AG10803 (cell line): ENCODE data around the gene GNB1.

Source experiments
- DNase-seq: peaks from one replicate; pipeline ENCODE4 v3.0.0; 2010; ENCODE audit warnings: low read depth
- H3K4me3 ChIP-seq: 2 replicates; pipeline ENCODE4 v1.5.1; 2011; ENCODE audit warnings: mild to moderate bottlenecking, low read length, control low read depth
- TF ChIP-seq, protein P1 (sequence below): conservative IDR thresholded peaks from 2 replicates; pipeline ENCODE4 v1.5.1; 2011; ENCODE audit warnings: mild to moderate bottlenecking, low read length, control low read depth, inconsistent platforms

GNB1 gene

DNA sequence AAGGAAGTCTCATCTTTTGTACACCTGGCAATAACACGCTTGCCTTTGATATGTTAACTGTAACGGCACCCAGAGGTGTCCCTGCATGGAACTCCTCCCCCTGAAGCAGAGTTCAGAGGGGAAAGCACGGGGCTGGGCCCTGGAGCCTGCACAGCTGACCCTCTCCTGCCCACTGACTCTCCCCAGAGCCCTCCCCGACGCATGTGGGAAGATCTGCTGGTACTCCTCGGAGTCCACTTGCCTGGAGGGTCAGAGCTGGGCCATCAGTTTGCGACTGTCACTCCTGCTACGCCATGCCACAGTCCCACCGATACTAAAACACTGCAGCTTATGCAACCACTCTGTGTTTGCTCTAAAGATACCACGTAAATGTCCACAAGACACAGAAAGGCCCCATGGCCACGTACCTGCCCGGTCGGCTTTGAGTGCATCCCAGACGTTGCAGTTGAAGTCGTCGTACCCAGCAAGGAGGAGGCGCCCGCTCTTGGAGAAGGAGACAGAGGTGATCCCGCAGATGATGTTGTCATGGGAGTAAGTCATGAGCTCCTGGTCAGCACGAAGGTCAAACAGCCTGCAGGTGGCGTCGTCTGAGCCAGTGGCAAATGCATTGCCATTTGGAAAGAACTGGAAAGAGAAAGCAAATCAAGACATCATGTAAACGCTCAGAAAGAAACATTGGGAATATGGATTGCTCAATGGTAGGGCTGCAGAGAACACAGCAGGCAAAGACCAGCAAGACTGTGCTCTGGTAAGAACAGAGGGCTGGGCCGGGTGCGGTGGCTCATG, 102.0 kb downstream of the GNB1 start:
- no peak overlapping the region for H3K4me3 ChIP-seq
- TF ChIP-seq, protein P1, sequence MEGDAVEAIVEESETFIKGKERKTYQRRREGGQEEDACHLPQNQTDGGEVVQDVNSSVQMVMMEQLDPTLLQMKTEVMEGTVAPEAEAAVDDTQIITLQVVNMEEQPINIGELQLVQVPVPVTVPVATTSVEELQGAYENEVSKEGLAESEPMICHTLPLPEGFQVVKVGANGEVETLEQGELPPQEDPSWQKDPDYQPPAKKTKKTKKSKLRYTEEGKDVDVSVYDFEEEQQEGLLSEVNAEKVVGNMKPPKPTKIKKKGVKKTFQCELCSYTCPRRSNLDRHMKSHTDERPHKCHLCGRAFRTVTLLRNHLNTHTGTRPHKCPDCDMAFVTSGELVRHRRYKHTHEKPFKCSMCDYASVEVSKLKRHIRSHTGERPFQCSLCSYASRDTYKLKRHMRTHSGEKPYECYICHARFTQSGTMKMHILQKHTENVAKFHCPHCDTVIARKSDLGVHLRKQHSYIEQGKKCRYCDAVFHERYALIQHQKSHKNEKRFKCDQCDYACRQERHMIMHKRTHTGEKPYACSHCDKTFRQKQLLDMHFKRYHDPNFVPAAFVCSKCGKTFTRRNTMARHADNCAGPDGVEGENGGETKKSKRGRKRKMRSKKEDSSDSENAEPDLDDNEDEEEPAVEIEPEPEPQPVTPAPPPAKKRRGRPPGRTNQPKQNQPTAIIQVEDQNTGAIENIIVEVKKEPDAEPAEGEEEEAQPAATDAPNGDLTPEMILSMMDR, result peak; percentile 38
- DNase-seq, result peak; percentile 41

DNA sequence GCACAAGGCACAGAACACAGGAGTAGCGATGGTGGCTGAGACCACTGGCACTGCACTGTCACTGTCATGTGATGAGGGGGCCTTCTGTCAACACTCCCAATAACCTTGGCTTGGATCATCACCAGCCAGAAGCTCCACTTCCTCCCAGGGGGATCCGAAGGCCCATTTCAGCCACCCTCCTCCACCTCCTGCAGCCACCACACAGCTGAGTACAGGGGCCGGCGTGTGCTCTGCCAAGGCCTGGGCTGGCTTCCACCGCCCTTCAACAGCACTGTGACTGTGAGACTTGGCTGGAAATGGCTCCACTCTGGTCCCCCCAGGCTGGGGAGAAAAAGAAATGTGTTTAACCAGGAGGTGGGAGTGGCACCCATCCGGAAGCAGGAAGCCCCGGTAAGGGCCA, 102.8 kb downstream of the GNB1 start:
- DNase-seq, result no peak
- H3K4me3 ChIP-seq, result no peak overlapping the region
- TF ChIP-seq, protein P1, result no peak

DNA sequence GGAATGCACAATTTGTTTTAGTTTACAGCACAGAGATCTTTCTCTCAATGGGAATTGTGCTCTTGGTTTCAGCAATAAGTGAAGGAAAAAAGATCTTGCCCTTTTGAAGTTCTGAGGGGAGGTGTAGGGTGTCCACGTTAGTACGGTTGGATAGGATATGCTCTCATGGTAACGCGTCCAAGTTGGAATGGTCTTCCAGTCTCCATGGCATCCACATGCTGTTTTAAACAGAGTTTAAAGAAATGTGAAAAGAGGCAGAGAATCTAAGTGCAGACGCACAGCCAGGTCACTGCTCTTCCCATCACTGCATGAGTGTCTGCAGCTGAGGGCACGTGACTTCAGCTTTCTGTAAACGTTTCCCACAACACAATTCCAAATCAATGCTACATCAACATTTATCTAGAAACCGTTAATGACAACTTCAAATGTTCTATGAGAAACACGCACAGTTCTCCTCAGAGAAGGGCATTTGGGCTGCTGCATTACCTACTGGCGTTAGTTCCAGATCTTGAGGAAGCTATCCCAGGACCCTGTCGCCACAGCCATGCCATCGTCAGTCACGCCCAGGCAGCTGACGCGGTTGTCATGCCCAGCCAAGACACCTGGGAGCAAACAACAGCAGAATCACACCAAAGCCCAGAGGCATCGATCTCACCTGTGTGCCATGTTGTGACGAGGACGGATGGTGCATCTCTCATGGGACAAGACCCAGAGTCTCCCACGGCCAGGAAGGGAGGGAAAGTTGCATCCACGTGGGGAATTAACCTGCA, 103.9 kb downstream of the GNB1 start:
- no peak overlapping the region for H3K4me3 ChIP-seq
- TF ChIP-seq, protein P1, result no peak
- no peak for DNase-seq

DNA sequence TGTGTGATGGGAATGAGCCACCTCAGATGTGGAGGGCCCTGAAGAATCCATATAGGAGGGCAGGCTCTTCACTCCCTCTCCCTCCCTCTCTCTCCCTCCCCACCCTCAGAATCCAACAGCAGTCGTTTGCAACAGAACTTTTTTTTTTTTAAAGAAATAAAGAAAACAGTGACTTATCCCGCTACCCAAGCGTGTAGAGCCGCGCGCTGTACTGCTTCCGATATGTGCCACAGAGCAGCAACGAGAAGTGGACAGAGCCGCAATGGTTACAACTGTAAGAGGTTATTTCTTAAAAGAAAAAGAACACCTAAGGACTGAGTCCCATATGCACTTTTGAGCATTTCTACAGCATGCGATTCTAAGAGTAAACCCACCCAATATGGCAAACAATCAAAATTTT, 105.2 kb downstream of the GNB1 start:
- DNase-seq, result no peak
- no peak overlapping the region for H3K4me3 ChIP-seq
- TF ChIP-seq, protein P1, result no peak

DNA sequence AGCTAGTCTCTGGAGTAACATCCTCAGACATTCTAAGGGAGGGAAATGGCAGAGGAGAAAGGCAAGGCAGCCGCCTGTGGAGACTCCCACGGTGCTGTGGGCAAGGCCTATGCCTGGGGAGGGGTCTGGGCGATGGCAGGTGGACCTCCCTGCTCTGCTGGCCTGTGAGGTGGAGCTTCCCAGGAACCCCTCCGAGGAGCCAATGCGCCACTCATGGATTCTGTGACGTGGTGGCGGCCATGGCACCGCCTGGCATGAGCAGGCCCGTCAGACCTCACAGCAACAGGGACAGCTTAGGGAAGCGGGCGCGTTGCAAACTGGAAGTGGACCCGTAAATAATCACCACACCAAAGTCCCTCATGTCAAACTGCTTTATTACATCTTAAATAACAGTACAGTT, 106.0 kb downstream of the GNB1 start:
- TF ChIP-seq, protein P1, result no peak
- no peak overlapping the region for H3K4me3 ChIP-seq
- no peak for DNase-seq

DNA sequence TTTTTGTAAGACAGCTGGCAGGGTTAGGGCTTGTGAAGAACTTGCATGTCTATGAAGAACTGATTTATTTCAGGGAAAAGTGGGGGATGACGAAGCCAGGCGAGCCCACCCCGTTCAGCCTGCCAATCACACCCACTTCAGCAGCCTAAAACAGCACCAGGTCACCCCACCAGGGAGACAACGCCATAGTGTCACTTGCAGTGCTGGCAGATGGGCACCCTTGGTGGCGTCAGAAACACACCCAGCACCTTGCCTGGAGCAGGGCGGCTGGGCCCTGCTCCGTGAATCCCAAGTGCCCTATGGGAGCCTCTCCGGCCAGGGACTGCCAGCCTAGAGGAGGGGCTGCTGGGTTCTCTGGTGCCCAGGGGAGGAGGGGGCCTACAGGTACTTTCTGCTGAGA, 107.6 kb downstream of the GNB1 start:
- TF ChIP-seq, protein P1, result no peak
- DNase-seq, result no peak

More for the DNA sequence above, 107.6 kb downstream of the GNB1 start:
- H3K4me3 ChIP-seq, result no peak overlapping the region
